CD14-positive monocyte (primary cell): ENCODE data around the gene ALLC. TPM values are rescaled to one million over a fixed set of nuclear protein-coding genes. Genes with fewer than 3 reads are reported as not detected.

ENCODE experiments used
- DNase-seq, 3 donors: peaks; one replicate each; pipeline ENCODE4 v3.0.0-alpha.2; 2011 to 2022
- H2AFZ ChIP-seq: 2 replicates; pipeline ENCODE4 v1.6.0; 2012; ENCODE audit warnings: mild to moderate bottlenecking, low read depth, low read length, inconsistent platforms; ENCODE audit not compliant: insufficient read depth, poor library complexity, severe bottlenecking
- H3K27ac ChIP-seq, 2 donors: 1 replicate in 1 of 2; 2 replicates in 1 of 2; pipeline ENCODE4 v1.5.1; 2012 to 2013; ENCODE audit warnings: low read length in 2 of 2, control low read depth in 1 of 2, inconsistent platforms in 1 of 2, low read depth in 1 of 2, mild to moderate bottlenecking in 1 of 2
- H3K27me3 ChIP-seq, 2 donors: one replicate each; pipeline versions ENCODE4 v1.6.0 to v1.6.1; 2011 to 2013; ENCODE audit warnings: low read length in 2 of 2; ENCODE audit not compliant: control insufficient read depth in 2 of 2, insufficient read depth in 2 of 2
- H3K36me3 ChIP-seq, 2 donors: replicated peaks in 1 of 2; 1 replicate in 1 of 2; 2 replicates in 1 of 2; pipeline versions ENCODE4 v1.5.1 to v1.6.1; 2012 to 2013; ENCODE audit warnings: low read length in 2 of 2, control low read depth in 1 of 2, inconsistent platforms in 1 of 2, mild to moderate bottlenecking in 1 of 2; ENCODE audit not compliant: insufficient read depth in 2 of 2, control insufficient read depth in 1 of 2
- H3K4me1 ChIP-seq, 2 donors: 1 replicate in 1 of 2; 2 replicates in 1 of 2; pipeline versions ENCODE4 v1.5.1 to v1.6.1; 2012 to 2013; ENCODE audit warnings: low read length in 2 of 2, control low read depth in 1 of 2, inconsistent platforms in 1 of 2, mild to moderate bottlenecking in 1 of 2, moderate library complexity in 1 of 2; ENCODE audit not compliant: insufficient read depth in 2 of 2, control insufficient read depth in 1 of 2
- H3K4me2 ChIP-seq: replicated peaks from 2 replicates; pipeline ENCODE3; 2012; ENCODE audit warnings: low read length, moderate library complexity, mild to moderate bottlenecking; ENCODE audit not compliant: poor library complexity, severe bottlenecking; ENCODE audit errors: extremely low read depth
- H3K4me3 ChIP-seq, 3 experiments: fragments of 200-600 bp in 1 of 3; sonication (generic) in 1 of 3; replicated peaks in 1 of 3; 1 replicate in 2 of 3; 2 replicates in 1 of 3; pipeline ENCODE4 v1.5.1; 2011 to 2013; ENCODE audit warnings: low read length in 3 of 3, mild to moderate bottlenecking in 3 of 3, control low read depth in 2 of 3, low read depth in 2 of 3, inconsistent platforms in 1 of 3, moderate library complexity in 1 of 3
- H3K79me2 ChIP-seq: 2 replicates; pipeline ENCODE4 v1.6.0; 2012; ENCODE audit warnings: mild to moderate bottlenecking, control low read depth, inconsistent platforms, low read length, moderate library complexity; ENCODE audit not compliant: insufficient read depth
- H3K9ac ChIP-seq: 2 replicates; pipeline ENCODE4 v1.6.0; 2017; ENCODE audit warnings: low read length, mild to moderate bottlenecking; ENCODE audit not compliant: insufficient read depth, poor library complexity, severe bottlenecking
- H3K9me3 ChIP-seq, 2 donors: replicated peaks in 1 of 2; 1 replicate in 1 of 2; 2 replicates in 1 of 2; pipeline versions ENCODE4 v1.5.1 to v1.6.1; 2012 to 2013; ENCODE audit warnings: low read length in 2 of 2, control low read depth in 1 of 2; ENCODE audit not compliant: control insufficient read depth in 1 of 2, insufficient read depth in 1 of 2
- H4K20me1 ChIP-seq: 2 replicates; pipeline ENCODE4 v1.6.0; 2012; ENCODE audit warnings: mild to moderate bottlenecking, low read length, control low read depth, moderate library complexity; ENCODE audit not compliant: insufficient read depth
- H3K27ac Mint-ChIP-seq, 7 donors: one replicate each; pipeline ENCODE4 v1.8.0; 2020; ENCODE audit warnings: mild to moderate bottlenecking in 7 of 7, mixed read lengths in 7 of 7, moderate library complexity in 6 of 7, inconsistent platforms in 2 of 7
- H3K27me3 Mint-ChIP-seq, 3 donors: one replicate each; pipeline ENCODE4 v1.8.0; 2021 to 2022; ENCODE audit warnings: low read depth in 3 of 3, mild to moderate bottlenecking in 3 of 3, mixed read lengths in 3 of 3, moderate library complexity in 3 of 3, inconsistent platforms in 1 of 3
- H3K36me3 Mint-ChIP-seq, 2 donors: one replicate each; pipeline ENCODE4 v1.8.0; 2020; ENCODE audit warnings: mixed read lengths in 2 of 2, inconsistent platforms in 1 of 2, mild to moderate bottlenecking in 1 of 2
- H3K4me1 Mint-ChIP-seq: one replicate; pipeline ENCODE4 v1.8.0; 2020; ENCODE audit warnings: mild to moderate bottlenecking, mixed read lengths
- H3K4me3 Mint-ChIP-seq, 2 donors: one replicate each; pipeline ENCODE4 v1.8.0; 2020; ENCODE audit warnings: mild to moderate bottlenecking in 2 of 2, mixed read lengths in 2 of 2, moderate library complexity in 1 of 2
- H3K9me3 Mint-ChIP-seq, 7 donors: one replicate each; pipeline ENCODE4 v1.8.0; 2020 to 2022; ENCODE audit warnings: mixed read lengths in 7 of 7, mild to moderate bottlenecking in 6 of 7, moderate library complexity in 6 of 7, inconsistent platforms in 2 of 7
- CTCF ChIP-seq: fragments of 200-600 bp; IDR thresholded peaks from one replicate; pipeline ENCODE4 v1.8.0; 2022; ENCODE audit warnings: antibody characterized with exemption, mild to moderate bottlenecking
- WGBS: methylation state at CpG from one replicate; pipeline ENCODE4 v1.1.5; 2013; ENCODE audit warnings: missing lambda C conversion rate; ENCODE audit not compliant: insufficient coverage; 5-methylcytosine and 5-hydroxymethylcytosine counted together
- intact Hi-C, 2 donors: fragments of 100-400 bp; cut with micrococcal nuclease; formaldehyde crosslinking; loops; one replicate each; pipeline versions ENCODE4 v1.15.0 to v1.15.1; 2023
- polyA plus RNA-seq, 3 donors: library from polyadenylated mRNA; depleted of rRNA in 1 of 3; unstranded in 2 of 3; stranded (reverse) in 1 of 3; fragments of 300-500 nt in 2 of 3; fragments of >200 nt in 1 of 3; fragmentation: Illumina TruSeq in 2 of 3; gene quantifications; 1 replicate in 2 of 3; 2 replicates in 1 of 3; pipeline ENCODE4 v1.2.3, GENCODE V29; 2012 to 2021

Gene ALLC
- polyA plus RNA-seq, 3 donors = not detected

- peaks cover 0 to 4% of the 10 kb centered on the region in 2 donors for H3K9me3 ChIP-seq
- Mint-ChIP-seq H3K4me1 (no peaks in the 10 kb centered on the region), H3K36me3 (no peaks in the 10 kb centered on the region), H3K27ac (no peak overlapping the region), H3K9me3 (peaks cover 0 to 2% (median 0%) of the 10 kb centered on the region in 7 donors), H3K4me3 (no peak overlapping the region), H3K27me3 (peaks cover 2 to 6% (median 2%) of the 10 kb centered on the region in 3 donors)
- H3K4me3 ChIP-seq = no peak overlapping the region
- no peak for TF ChIP-seq CTCF
- no peaks in the 10 kb centered on the region for H3K36me3 ChIP-seq
- H2AFZ ChIP-seq = no peak overlapping the region
- WGBS = 59% methylated on average over 7 of the region's 12 CpGs
- no peaks in the 10 kb centered on the region for H3K79me2 ChIP-seq
- no peak overlapping the region for H3K4me2 ChIP-seq
- H3K27me3 ChIP-seq = no peaks in the 10 kb centered on the region
- intact Hi-C loops = no loop called here
- no peaks in the 10 kb centered on the region for H4K20me1 ChIP-seq
- H3K4me1 ChIP-seq = no peaks in the 10 kb centered on the region
- DNase-seq = no peak
- no peak overlapping the region for H3K9ac ChIP-seq
- H3K27ac ChIP-seq = no peak overlapping the region
Measured at GRCh38 chr2:3628800-3629199, 29.2 kb upstream of the ALLC start.

GRCh38 chr2:3630631-3631030, 27.4 kb upstream of the ALLC start:
- Histone ChIP-seq H3K4me1 (no peaks in the 10 kb centered on the region), H4K20me1 (no peaks in the 10 kb centered on the region), H3K27ac (no peak overlapping the region), H3K36me3 (no peaks in the 10 kb centered on the region), H3K9ac (no peak overlapping the region), H3K27me3 (no peaks in the 10 kb centered on the region), H2AFZ (no peak overlapping the region), H3K4me3 (no peak overlapping the region), H3K79me2 (no peaks in the 10 kb centered on the region), H3K9me3 (no peaks in the 10 kb centered on the region), H3K4me2 (no peak overlapping the region)
- TF ChIP-seq CTCF = no peak
- H3K27me3 Mint-ChIP-seq = peaks cover 0 to 3% (median 2%) of the 10 kb centered on the region in 3 donors
- no peak overlapping the region for H3K27ac Mint-ChIP-seq
- no peaks in the 10 kb centered on the region for H3K4me1 Mint-ChIP-seq
- intact Hi-C loops = no loop called here
- no peak for DNase-seq
- peaks cover 0 to 2% (median 0%) of the 10 kb centered on the region in 7 donors for H3K9me3 Mint-ChIP-seq
- WGBS = no CpG with 5 or more reads among the region's 7 CpGs
- H3K36me3 Mint-ChIP-seq = no peaks in the 10 kb centered on the region
- no peak overlapping the region for H3K4me3 Mint-ChIP-seq
